ENCODE data around the gene EPB41L1.

- TF ChIP-seq CTCF (IDR thresholded peaks at IDR 0.05), result no peak
- TF ChIP-seq POLR2A (IDR thresholded peaks at IDR 0.05), result no peak
These were observed 2.3 kb upstream of the EPB41L1 start for GRCh38 chr20:36152261-36152660.

Data from lower leg skin (tissue), 3 donors.